GM19023 (cell line): ENCODE measurements around the gene MAP4K1.
"Not testable (repeated sequence)": the region's sequence is repeated elsewhere in the genome, so short reads cannot be mapped to it uniquely, and the experiment has no call there.

ENCODE experiments used
- ATAC-seq: cut with Tn5 transposase; IDR thresholded peaks from one replicate; pipeline ENCODE4 v1.9.1; 2021; ENCODE audit warnings: mild to moderate bottlenecking, moderate library complexity; ENCODE audit not compliant: unreplicated experiment

The MAP4K1 gene

GRCh38 chr19:38653028-38653571, 35.3 kb upstream of the MAP4K1 start:
- no peak for ATAC-seq

GRCh38 chr19:38650911-38651584, 33.3 kb upstream of the MAP4K1 start:
- ATAC-seq = no peak

- ATAC-seq = no peak
Observed at GRCh38 chr19:38650172-38650775, 32.5 kb upstream of the MAP4K1 start.

- no peak for ATAC-seq
Observed at GRCh38 chr19:38649305-38650171, 31.8 kb upstream of the MAP4K1 start.

GRCh38 chr19:38648769-38649304, 31.1 kb upstream of the MAP4K1 start:
- ATAC-seq = no peak

GRCh38 chr19:38647966-38648768, 30.4 kb upstream of the MAP4K1 start:
- ATAC-seq = no peak

GRCh38 chr19:38647368-38647965, 29.7 kb upstream of the MAP4K1 start, which contains the start of gene ACTN4:
Gene ACTN4 (plus strand): TSS chr19:38647649. CDS start chr19:38647746, 97 bp downstream.
- peak; percentile 92 for ATAC-seq

- no peak for ATAC-seq
Observed at GRCh38 chr19:38644719-38645118, 27.0 kb upstream of the MAP4K1 start.

GRCh38 chr19:38642176-38642575, 24.4 kb upstream of the MAP4K1 start:
- no peak for ATAC-seq

GRCh38 chr19:38640368-38640767, 22.6 kb upstream of the MAP4K1 start:
- ATAC-seq = no peak

- no peak for ATAC-seq
Observed at GRCh38 chr19:38639679-38640078, 21.9 kb upstream of the MAP4K1 start.

- no peak for ATAC-seq
Observed at GRCh38 chr19:38638461-38638860, 20.7 kb upstream of the MAP4K1 start.

GRCh38 chr19:38635483-38636399, 18.0 kb upstream of the MAP4K1 start:
- ATAC-seq = no peak

GRCh38 chr19:38634757-38635482, 17.2 kb upstream of the MAP4K1 start:
- no peak for ATAC-seq

GRCh38 chr19:38632476-38633213, 14.9 kb upstream of the MAP4K1 start:
- no peak for ATAC-seq

- ATAC-seq = not testable (repeated sequence)
Observed at GRCh38 chr19:38631811-38632475, 14.2 kb upstream of the MAP4K1 start.

GRCh38 chr19:38631301-38631700, 13.5 kb upstream of the MAP4K1 start:
- ATAC-seq = not testable (repeated sequence)
